PC-3 (cell line): ENCODE data around the gene PAMR1. TPM values are rescaled to one million over a fixed set of nuclear protein-coding genes. Genes with fewer than 3 reads are reported as not detected.

Experiments used
- ATAC-seq: fragments of 200-7000 bp; cut with Tn5 transposase; 2 replicates; pipeline ENCODE4 v1.9.1; 2020; ENCODE audit warnings: mild to moderate bottlenecking, moderate library complexity
- BruUV-seq: library from RNA; stranded (reverse); fragments of 400-500 nt; replicated peaks from 2 replicates; lab custom pipeline; 2021; lab: Mats Ljungman, UMichigan
- CTCF ChIA-PET: fragments of 300-600 bp; sonication (Branson Sonifier 250); formaldehyde crosslinking; loops from one replicate; lab custom pipeline; 2022; ENCODE audit warnings: antibody characterized with exemption; lab: Charles Lee
- POLR2A ChIA-PET: fragments of 300-600 bp; sonication (Branson Sonifier 250); formaldehyde crosslinking; loops from one replicate; lab custom pipeline; 2022; ENCODE audit warnings: antibody characterized with exemption; ENCODE audit not compliant: unreplicated experiment; lab: Charles Lee
- DNase-seq: peaks from one replicate; pipeline ENCODE4 v3.0.0-alpha.2; 2015
- H2AFZ ChIP-seq: fragments of 300-600 bp; sonication (generic); 2 replicates; pipeline ENCODE4 v1.6.0; 2016; ENCODE audit warnings: antibody characterized with exemption, low read length
- H3F3A ChIP-seq: fragments of 300-600 bp; sonication (generic); one replicate; pipeline ENCODE4 v1.6.0; 2017; ENCODE audit warnings: antibody characterized with exemption, low read length, control low read depth, mild to moderate bottlenecking; ENCODE audit not compliant: unreplicated experiment
- H3K27ac ChIP-seq: fragments of 300-600 bp; sonication (generic); 2 replicates; pipeline ENCODE4 v1.5.1; 2016; ENCODE audit warnings: mild to moderate bottlenecking, low read length
- H3K27me3 ChIP-seq: fragments of 300-600 bp; sonication (generic); 2 replicates; pipeline ENCODE4 v1.6.1; 2016; ENCODE audit warnings: low read length, mixed read lengths
- H3K36me3 ChIP-seq: fragments of 300-600 bp; sonication (generic); 2 replicates; pipeline ENCODE4 v1.6.1; 2016; ENCODE audit warnings: low read depth, mixed run types, low read length, mixed read lengths
- H3K4me1 ChIP-seq: fragments of 300-600 bp; sonication (generic); 2 replicates; pipeline ENCODE4 v1.5.1; 2016; ENCODE audit warnings: low read length; ENCODE audit not compliant: insufficient read depth
- H3K4me2 ChIP-seq: fragments of 300-600 bp; sonication (generic); 2 replicates; pipeline ENCODE4 v1.6.0; 2016; ENCODE audit warnings: low read length
- H3K4me3 ChIP-seq: fragments of 300-600 bp; sonication (generic); 2 replicates; pipeline ENCODE4 v1.5.1; 2016; ENCODE audit warnings: mild to moderate bottlenecking, low read length, mixed read lengths
- H3K79me2 ChIP-seq: fragments of 300-600 bp; sonication (generic); 2 replicates; pipeline ENCODE4 v1.6.1; 2017; ENCODE audit warnings: low read length, mixed read lengths
- H3K9ac ChIP-seq: fragments of 300-600 bp; sonication (generic); 2 replicates; pipeline ENCODE4 v1.6.0; 2016; ENCODE audit warnings: mild to moderate bottlenecking, low read length
- H3K9me2 ChIP-seq: fragments of 300-600 bp; sonication (generic); replicated peaks from 2 replicates; pipeline ENCODE4 v1.6.1; 2016; ENCODE audit warnings: mixed run types, low read length, mixed read lengths
- H3K9me3 ChIP-seq: fragments of 300-600 bp; sonication (generic); 2 replicates; pipeline ENCODE4 v1.6.1; 2016; ENCODE audit warnings: low read length, mixed read lengths
- H4K20me1 ChIP-seq: fragments of 300-600 bp; sonication (generic); 2 replicates; pipeline ENCODE4 v1.6.1; 2016; ENCODE audit warnings: low read length, mixed read lengths
- CTCF ChIP-seq: fragments of 300-600 bp; sonication (generic); conservative IDR thresholded peaks from 2 replicates; pipeline ENCODE4 v1.5.1; 2017; ENCODE audit warnings: antibody characterized with exemption, low read depth, mild to moderate bottlenecking, low read length
- EZH2 ChIP-seq: fragments of 300-600 bp; sonication (generic); IDR thresholded peaks from one replicate; pipeline ENCODE4 v1.6.1; 2017; ENCODE audit warnings: antibody characterized with exemption, mild to moderate bottlenecking, low read length; ENCODE audit not compliant: unreplicated experiment
- EZH2phosphoT487 ChIP-seq: fragments of 300-600 bp; sonication (generic); IDR thresholded peaks from 2 replicates; pipeline ENCODE4 v1.6.1; 2018; ENCODE audit warnings: mild to moderate bottlenecking, antibody characterized with exemption, low read length, borderline replicate concordance
- intact Hi-C: fragments of 100-400 bp; cut with micrococcal nuclease; formaldehyde crosslinking; loops from 2 replicates; pipeline ENCODE4 v1.9.0; 2023
- total RNA-seq: library from RNA; depleted of rRNA; stranded (reverse); fragments of >200 nt; gene quantifications from 2 replicates; pipeline ENCODE4 v1.2.3, GENCODE V29; 2014

The PAMR1 gene
- total RNA-seq, 1 experiment from 2014 or later = not detected

GRCh38 chr11:35491231-35491871 is 34.1 kb downstream of the PAMR1 start:
- no peak overlapping the region for H3K27ac ChIP-seq
- POLR2A ChIA-PET = no interaction called here

GRCh38 chr11:35488117-35488516 is 37.3 kb downstream of the PAMR1 start:
- TF ChIP-seq EZH2phosphoT487 (no peak), CTCF (no peak), EZH2 (no peak)
- POLR2A ChIA-PET = interaction anchor here (0.7 kb wide), 1 partner anchor 61 kb away, joined by 3 read pairs; no protein-coding TSS in a partner anchor
- H3K9me3 ChIP-seq = peaks cover 2% of the 10 kb centered on the region; the same call in 1 of the 2 replicates
- H3K79me2 ChIP-seq = no peaks in the 10 kb centered on the region
- H3K27me3 ChIP-seq = no peaks in the 10 kb centered on the region
- no peaks in the 10 kb centered on the region for H3K9me2 ChIP-seq
- H3F3A ChIP-seq = peaks cover 7% of the 10 kb centered on the region
- no peak overlapping the region for H3K4me2 ChIP-seq
- H2AFZ ChIP-seq = no peak overlapping the region
- intact Hi-C loops = loop anchor here (5.0 to 10.0 kb wide), 5 partner anchors 307 to 779 kb away; no protein-coding TSS in a partner anchor
- CTCF ChIA-PET = interaction anchor here (0.6 to 1.3 kb wide), 7 partner anchors 42 to 661 kb away, joined by 3 to 15 read pairs (median 4); partner anchors contain the start of gene TRIM44
- DNase-seq (no peak), ATAC-seq (no peak)
- peaks cover 32% of the 10 kb centered on the region for H3K4me1 ChIP-seq
- no peak overlapping the region for H3K4me3 ChIP-seq
- H3K27ac ChIP-seq = no peak overlapping the region
- H3K36me3 ChIP-seq = no peaks in the 10 kb centered on the region
- no peak overlapping the region for H3K9ac ChIP-seq
- H4K20me1 ChIP-seq = no peaks in the 10 kb centered on the region
- no TSS peak for BruUV-seq

More at GRCh38 chr11:35491231-35491871, 34.1 kb downstream of the PAMR1 start:
- H3K9me3 ChIP-seq = no peaks in the 10 kb centered on the region
- no peaks in the 10 kb centered on the region for H3K27me3 ChIP-seq
- peak overlapping the region; percentile 8 for H3K4me2 ChIP-seq
- no peaks in the 10 kb centered on the region for H3F3A ChIP-seq
- H3K36me3 ChIP-seq = no peaks in the 10 kb centered on the region
- no peak overlapping the region for H3K9ac ChIP-seq
- intact Hi-C loops = no loop called here
- CTCF ChIA-PET = no interaction called here
- H3K4me1 ChIP-seq = peaks cover 8% of the 10 kb centered on the region
- no peaks in the 10 kb centered on the region for H3K79me2 ChIP-seq
- DNase-seq = peak; percentile 57
- H2AFZ ChIP-seq = no peak overlapping the region
- no peak overlapping the region for H3K4me3 ChIP-seq
- TF ChIP-seq EZH2phosphoT487 = no peak
- no peak for TF ChIP-seq EZH2
- no peak for TF ChIP-seq CTCF
- peak; percentile 54 for ATAC-seq
- H3K9me2 ChIP-seq = no peaks in the 10 kb centered on the region
- H4K20me1 ChIP-seq = no peaks in the 10 kb centered on the region
- BruUV-seq = no TSS peak
